GM18907 (cell line): ENCODE data around the gene NDUFS3.

ENCODE experiments used
- ATAC-seq: cut with Tn5 transposase; IDR thresholded peaks from one replicate; pipeline ENCODE4 v1.9.1; 2021; ENCODE audit warnings: mild to moderate bottlenecking, moderate library complexity; ENCODE audit not compliant: unreplicated experiment

NDUFS3 gene

DNA sequence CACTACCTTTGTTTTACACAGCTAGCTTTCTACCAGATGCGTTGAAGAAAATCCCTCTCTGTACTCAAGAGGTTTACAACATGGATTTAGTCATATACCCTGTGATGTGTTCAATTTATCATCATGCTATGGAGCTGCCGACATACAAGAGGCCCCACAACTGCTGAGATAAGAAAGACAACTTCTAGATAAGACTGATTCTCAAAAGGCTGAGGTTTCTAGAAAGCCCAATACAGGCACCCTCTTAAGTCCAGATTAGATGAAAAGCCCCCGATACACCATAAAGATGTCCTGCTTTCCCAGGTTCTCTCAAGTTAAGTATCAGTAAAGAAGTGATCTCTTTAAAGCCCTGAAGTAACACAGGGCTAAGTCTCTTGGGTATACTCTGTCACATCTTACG is 49.2 kb downstream of the NDUFS3 start:
- ATAC-seq, result no peak

GRCh38 chr11:47631473-47631872 is 52.6 kb downstream of the NDUFS3 start:
- ATAC-seq, result no peak
